Measurements from ENCODE around the gene GSTT2. TPM values are rescaled to one million over a fixed set of nuclear protein-coding genes. Genes with fewer than 3 reads are reported as not detected.

The GSTT2 gene
- total and polyA plus RNA-seq, 7 donors: 1.1 to 1.2 TPM; not detected in 5

DNA sequence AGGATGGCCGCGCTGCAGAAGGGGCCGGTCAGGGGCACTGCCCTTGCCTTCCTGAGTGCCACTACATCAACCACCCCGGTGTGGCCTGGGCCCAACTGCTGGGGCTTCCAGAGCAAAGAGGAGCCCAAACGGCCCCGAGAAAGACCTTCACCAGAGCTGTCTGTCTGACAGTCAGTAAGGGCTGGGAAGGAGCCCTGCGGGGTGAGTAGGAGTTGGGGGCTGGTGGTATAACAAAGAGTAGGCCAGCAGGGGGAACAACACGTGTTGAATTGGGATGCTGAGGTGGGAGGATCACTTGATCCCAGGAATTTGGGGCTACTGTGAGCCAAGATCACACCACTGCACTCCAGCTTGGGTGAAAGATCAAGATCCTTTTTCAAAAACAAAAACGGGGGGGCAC lies 21.4 kb downstream of the GSTT2 start:
- WGBS, 2 donors: 79 to 88% methylated on average over 9 of the region's 9 CpGs
- Histone ChIP-seq H3K27me3 (no peaks in the 10 kb centered on the region), H3K9me3 (no peaks in the 10 kb centered on the region), H3K4me3 (no peak overlapping the region), H3K4me1 (peaks cover 0 to 10% (median 4%) of the 10 kb centered on the region in 4 donors), H3K36me3 (no peaks in the 10 kb centered on the region), H3K27ac (no peak overlapping the region)
- intact Hi-C loops (cut with DNase I): no loop called here
- TF ChIP-seq EP300 (IDR thresholded peaks at IDR 0.05) (no peak), CTCF (IDR thresholded peaks at IDR 0.05) (no peak), POLR2A (IDR thresholded peaks at IDR 0.05) (no peak), POLR2AphosphoS5 (IDR thresholded peaks at IDR 0.05) (no peak)
- DNase-seq: no peak

DNA sequence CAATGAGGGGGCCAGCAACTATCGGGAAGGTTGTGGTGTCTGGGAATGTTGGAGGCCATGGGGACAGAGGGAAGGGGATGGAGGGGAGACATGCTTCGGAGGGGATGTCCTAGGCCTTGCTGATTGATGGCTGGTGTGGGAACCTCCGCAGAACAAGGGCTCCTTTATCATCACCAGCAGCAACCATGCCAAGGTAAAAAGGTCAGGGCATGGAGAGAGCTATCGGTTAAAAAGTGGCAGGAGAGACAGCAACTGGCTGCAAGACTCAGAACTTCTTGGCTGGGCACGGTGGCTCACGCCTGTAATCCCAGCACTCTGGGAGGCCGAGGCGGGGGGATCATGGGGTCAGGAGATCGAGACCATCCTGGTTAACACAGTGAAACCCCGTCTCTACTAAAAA lies 22.3 kb downstream of the GSTT2 start:
- TF ChIP-seq EP300 (IDR thresholded peaks at IDR 0.05) (no peak), POLR2AphosphoS5 (IDR thresholded peaks at IDR 0.05) (no peak), CTCF (IDR thresholded peaks at IDR 0.05) (no peak), POLR2A (IDR thresholded peaks at IDR 0.05) (no peak)
- H3K36me3 ChIP-seq: no peaks in the 10 kb centered on the region
- no peak overlapping the region for H3K4me3 ChIP-seq
- peaks cover 0 to 10% (median 4%) of the 10 kb centered on the region in 4 donors for H3K4me1 ChIP-seq
- H3K27me3 ChIP-seq: no peaks in the 10 kb centered on the region
- no peaks in the 10 kb centered on the region for H3K9me3 ChIP-seq
- DNase-seq: no peak
- no peak overlapping the region for H3K27ac ChIP-seq
- 88 to 93% methylated on average over 10 of the region's 10 CpGs for WGBS, 2 donors
- intact Hi-C loops (cut with DNase I): no loop called here

DNA sequence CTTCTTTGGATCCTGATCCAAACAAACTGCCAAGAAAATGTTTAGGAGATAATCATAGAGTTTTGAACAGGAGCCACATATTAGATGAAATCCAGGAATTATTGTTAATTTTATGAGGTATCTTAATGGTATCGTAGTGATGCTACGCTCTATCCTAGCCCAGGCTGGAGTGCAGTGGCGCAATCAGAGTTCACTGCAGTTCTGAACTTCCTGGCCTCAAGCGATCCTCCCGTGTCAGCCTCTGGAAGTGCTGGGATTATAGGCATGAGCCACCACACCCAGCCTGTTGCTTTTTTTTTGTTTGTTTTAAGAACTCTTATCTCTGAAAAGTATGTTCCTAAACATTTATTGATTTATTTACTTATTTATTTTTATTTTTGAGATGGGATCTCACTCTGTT lies 22.9 kb downstream of the GSTT2 start:
- no peak overlapping the region for H3K27ac ChIP-seq
- intact Hi-C loops (cut with DNase I): no loop called here
- no peaks in the 10 kb centered on the region for H3K9me3 ChIP-seq
- H3K4me3 ChIP-seq: no peak overlapping the region
- 39 to 78% methylated on average over 5 of the region's 5 CpGs for WGBS, 2 donors
- no peak for TF ChIP-seq CTCF (IDR thresholded peaks at IDR 0.05)
- TF ChIP-seq POLR2A (IDR thresholded peaks at IDR 0.05): no peak
- TF ChIP-seq EP300 (IDR thresholded peaks at IDR 0.05): no peak
- no peak for TF ChIP-seq POLR2AphosphoS5 (IDR thresholded peaks at IDR 0.05)
- no peaks in the 10 kb centered on the region for H3K27me3 ChIP-seq
- DNase-seq: no peak
- no peaks in the 10 kb centered on the region for H3K36me3 ChIP-seq
- H3K4me1 ChIP-seq: peaks cover 0 to 10% (median 4%) of the 10 kb centered on the region in 4 donors

DNA sequence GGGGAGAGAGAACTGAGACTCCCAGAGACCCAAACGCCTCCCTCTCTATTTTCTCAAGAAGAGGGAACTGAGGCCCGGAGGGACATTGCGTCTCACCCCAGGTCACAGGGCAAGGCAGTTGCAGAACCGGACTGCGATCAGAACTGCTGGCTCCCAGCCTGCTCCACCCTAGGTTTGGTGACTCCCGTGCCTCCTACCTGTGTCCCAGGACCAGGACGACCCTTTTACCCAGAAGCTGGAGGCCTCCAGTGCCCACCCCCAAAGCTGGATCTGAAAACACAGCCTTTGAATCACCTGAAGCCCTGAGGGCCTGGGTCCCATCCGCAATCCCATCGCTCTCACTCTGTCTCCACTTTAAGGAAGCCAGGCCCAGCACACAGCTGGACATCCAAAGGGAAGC lies 24.0 kb downstream of the GSTT2 start:
- intact Hi-C loops (cut with DNase I): no loop called here
- WGBS, 2 donors: 78 to 89% methylated on average over 9 of the region's 9 CpGs
- Histone ChIP-seq H3K27ac (no peak overlapping the region), H3K4me1 (peaks cover 0 to 10% (median 4%) of the 10 kb centered on the region in 4 donors), H3K9me3 (no peaks in the 10 kb centered on the region), H3K27me3 (no peaks in the 10 kb centered on the region), H3K36me3 (no peaks in the 10 kb centered on the region), H3K4me3 (no peak overlapping the region)
- peak; percentile 69 for DNase-seq
- no peak for TF ChIP-seq POLR2A (IDR thresholded peaks at IDR 0.05)
- TF ChIP-seq CTCF (IDR thresholded peaks at IDR 0.05): no peak
- TF ChIP-seq EP300 (IDR thresholded peaks at IDR 0.05): no peak
- no peak for TF ChIP-seq POLR2AphosphoS5 (IDR thresholded peaks at IDR 0.05)

DNA sequence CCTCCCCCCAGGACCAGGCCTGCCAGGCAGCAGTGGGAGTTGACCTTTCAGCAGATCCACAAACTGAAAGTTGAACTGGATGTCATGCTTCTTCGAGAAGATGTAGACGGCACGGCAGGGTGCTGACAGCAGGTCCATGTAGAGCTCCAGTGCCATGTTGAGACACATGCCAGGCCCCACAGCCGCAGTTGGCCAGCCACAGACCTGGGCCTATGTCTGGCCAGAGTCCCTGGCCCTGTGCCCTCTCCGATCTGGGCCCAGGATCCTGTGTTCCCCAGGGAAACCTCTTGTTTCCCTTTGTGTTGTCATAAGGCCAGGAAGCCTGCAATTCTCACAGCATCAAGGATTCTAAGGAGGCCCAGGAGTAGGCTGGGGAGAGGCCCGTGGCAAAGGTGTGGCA lies 25.3 kb downstream of the GSTT2 start, which contains the start of gene GSTT4:
TSS of gene GSTT4 (minus strand) at position 253 of the 400 bp plus-strand sequence. CDS start at position 156, 97 bp downstream.
- Histone ChIP-seq H3K27ac (peak within 1 kb of the TSS; percentile 39 to 66 (median 54)), H3K4me1 (peaks cover 0 to 10% (median 4%) of the 10 kb centered on the region in 4 donors), H3K36me3 (no peaks in the 10 kb centered on the region), H3K9me3 (no peaks in the 10 kb centered on the region), H3K27me3 (no peaks in the 10 kb centered on the region), H3K4me3 (no peak within 1 kb of the TSS)
- peak; percentile 71 for DNase-seq
- WGBS, 2 donors: 84 to 87% methylated on average over 6 of the region's 6 CpGs
- TF ChIP-seq POLR2AphosphoS5 (IDR thresholded peaks at IDR 0.05) (peak in 1 of 4 donors; percentile 35), POLR2A (IDR thresholded peaks at IDR 0.05) (no peak), EP300 (IDR thresholded peaks at IDR 0.05) (no peak), CTCF (IDR thresholded peaks at IDR 0.05) (no peak)
- intact Hi-C loops (cut with DNase I): no loop called here
